ENCODE data around the gene CDH24.

CDH24 gene

DNA sequence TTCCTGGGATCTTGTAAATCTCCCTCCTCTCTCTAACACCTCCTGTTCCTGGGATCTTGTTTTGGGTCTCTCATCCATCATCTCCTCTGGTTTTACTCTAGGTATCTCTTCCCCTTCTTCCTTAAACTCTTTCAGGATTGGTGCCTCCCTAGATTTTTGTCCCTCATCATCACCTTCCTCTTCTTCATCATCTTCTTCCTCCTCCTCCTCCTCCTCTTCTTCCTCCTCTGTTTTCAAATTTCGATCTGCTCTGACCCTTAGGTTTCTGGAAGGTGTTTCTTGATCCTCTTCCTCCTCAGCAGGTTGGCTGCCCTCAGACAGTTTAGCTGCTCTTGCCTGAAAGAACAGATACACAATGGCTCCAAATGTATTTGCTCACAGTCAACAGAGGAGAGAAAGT lies 23.2 kb upstream of the CDH24 start:
- no peak overlapping the region for H3K4me3 ChIP-seq (replicated peaks; ENCODE audit: insufficient read depth, low read length)
- TF ChIP-seq, protein P1, sequence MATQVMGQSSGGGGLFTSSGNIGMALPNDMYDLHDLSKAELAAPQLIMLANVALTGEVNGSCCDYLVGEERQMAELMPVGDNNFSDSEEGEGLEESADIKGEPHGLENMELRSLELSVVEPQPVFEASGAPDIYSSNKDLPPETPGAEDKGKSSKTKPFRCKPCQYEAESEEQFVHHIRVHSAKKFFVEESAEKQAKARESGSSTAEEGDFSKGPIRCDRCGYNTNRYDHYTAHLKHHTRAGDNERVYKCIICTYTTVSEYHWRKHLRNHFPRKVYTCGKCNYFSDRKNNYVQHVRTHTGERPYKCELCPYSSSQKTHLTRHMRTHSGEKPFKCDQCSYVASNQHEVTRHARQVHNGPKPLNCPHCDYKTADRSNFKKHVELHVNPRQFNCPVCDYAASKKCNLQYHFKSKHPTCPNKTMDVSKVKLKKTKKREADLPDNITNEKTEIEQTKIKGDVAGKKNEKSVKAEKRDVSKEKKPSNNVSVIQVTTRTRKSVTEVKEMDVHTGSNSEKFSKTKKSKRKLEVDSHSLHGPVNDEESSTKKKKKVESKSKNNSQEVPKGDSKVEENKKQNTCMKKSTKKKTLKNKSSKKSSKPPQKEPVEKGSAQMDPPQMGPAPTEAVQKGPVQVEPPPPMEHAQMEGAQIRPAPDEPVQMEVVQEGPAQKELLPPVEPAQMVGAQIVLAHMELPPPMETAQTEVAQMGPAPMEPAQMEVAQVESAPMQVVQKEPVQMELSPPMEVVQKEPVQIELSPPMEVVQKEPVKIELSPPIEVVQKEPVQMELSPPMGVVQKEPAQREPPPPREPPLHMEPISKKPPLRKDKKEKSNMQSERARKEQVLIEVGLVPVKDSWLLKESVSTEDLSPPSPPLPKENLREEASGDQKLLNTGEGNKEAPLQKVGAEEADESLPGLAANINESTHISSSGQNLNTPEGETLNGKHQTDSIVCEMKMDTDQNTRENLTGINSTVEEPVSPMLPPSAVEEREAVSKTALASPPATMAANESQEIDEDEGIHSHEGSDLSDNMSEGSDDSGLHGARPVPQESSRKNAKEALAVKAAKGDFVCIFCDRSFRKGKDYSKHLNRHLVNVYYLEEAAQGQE (IDR thresholded peaks at IDR 0.05; ENCODE audit: insufficient replicate concordance, low read depth) = no peak
- no peak for TF ChIP-seq SPI1 (IDR thresholded peaks at IDR 0.05; ENCODE audit: borderline replicate concordance, low read depth)
- no peak for TF ChIP-seq CTCF (IDR thresholded peaks at IDR 0.05; ENCODE audit: insufficient read depth, low read length)
- TF ChIP-seq GABPA (IDR thresholded peaks at IDR 0.05; ENCODE audit: low read depth) = no peak
- TF ChIP-seq POLR2AphosphoS5 (IDR thresholded peaks at IDR 0.05; ENCODE audit: low read depth) = no peak
- DNase-seq (ENCODE audit: low read depth in 1 of 2, low spot score in 1 of 2) = no peak
- no peaks in the 10 kb centered on the region for H3K27me3 ChIP-seq (ENCODE audit: insufficient read depth, poor library complexity, severe bottlenecking)
- no peak overlapping the region for H3K27ac ChIP-seq (replicated peaks)

DNA sequence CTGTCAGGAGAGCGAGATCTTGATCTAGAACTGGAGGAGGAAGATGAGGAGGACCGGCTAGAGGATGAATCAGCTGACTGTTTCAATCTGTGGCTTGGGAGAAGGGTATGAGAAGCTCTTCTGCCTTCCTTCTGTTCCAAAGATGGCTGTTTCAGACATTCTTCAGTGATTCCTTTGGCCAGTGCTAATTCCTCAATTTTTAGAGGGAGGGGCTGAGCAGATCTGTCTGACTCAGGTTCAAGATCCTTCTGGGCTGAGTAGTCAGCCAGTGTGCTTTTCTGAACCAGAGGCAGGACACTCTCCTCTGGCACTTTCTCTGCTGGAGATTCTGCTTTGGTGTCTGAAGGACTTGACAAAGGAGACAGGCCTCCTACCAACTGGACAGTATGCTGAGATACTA lies 22.4 kb upstream of the CDH24 start:
- Histone ChIP-seq H3K27ac (replicated peaks) (no peak overlapping the region), H3K27me3 (ENCODE audit: insufficient read depth, poor library complexity, severe bottlenecking) (no peaks in the 10 kb centered on the region), H3K4me3 (replicated peaks; ENCODE audit: insufficient read depth, low read length) (no peak overlapping the region)
- no peak for TF ChIP-seq GABPA (IDR thresholded peaks at IDR 0.05; ENCODE audit: low read depth)
- TF ChIP-seq CTCF (IDR thresholded peaks at IDR 0.05; ENCODE audit: insufficient read depth, low read length) = no peak
- TF ChIP-seq, protein P1 (IDR thresholded peaks at IDR 0.05; ENCODE audit: insufficient replicate concordance, low read depth) = no peak
- no peak for TF ChIP-seq SPI1 (IDR thresholded peaks at IDR 0.05; ENCODE audit: borderline replicate concordance, low read depth)
- no peak for TF ChIP-seq POLR2AphosphoS5 (IDR thresholded peaks at IDR 0.05; ENCODE audit: low read depth)
- no peak for DNase-seq (ENCODE audit: low read depth in 1 of 2, low spot score in 1 of 2)

GRCh38 chr14:23078692-23079116 lies 21.4 kb upstream of the CDH24 start:
- TF ChIP-seq POLR2AphosphoS5 (IDR thresholded peaks at IDR 0.05; ENCODE audit: low read depth) (no peak), CTCF (IDR thresholded peaks at IDR 0.05; ENCODE audit: insufficient read depth, low read length) (no peak), SPI1 (IDR thresholded peaks at IDR 0.05; ENCODE audit: borderline replicate concordance, low read depth) (no peak), GABPA (IDR thresholded peaks at IDR 0.05; ENCODE audit: low read depth) (no peak)
- TF ChIP-seq, protein P1 (IDR thresholded peaks at IDR 0.05; ENCODE audit: insufficient replicate concordance, low read depth) = no peak
- Histone ChIP-seq H3K27me3 (ENCODE audit: insufficient read depth, poor library complexity, severe bottlenecking) (no peaks in the 10 kb centered on the region), H3K4me3 (replicated peaks; ENCODE audit: insufficient read depth, low read length) (no peak overlapping the region), H3K27ac (replicated peaks) (peak overlapping the region; percentile 41)
- peak; percentile 64 to 82 for DNase-seq (ENCODE audit: low read depth in 1 of 2, low spot score in 1 of 2)

Measured in HL-60 (cell line).